Measurements from ENCODE around the gene GATA2. TPM values are rescaled to one million over a fixed set of nuclear protein-coding genes. Genes with fewer than 3 reads are reported as not detected.

GATA2 gene
- total RNA-seq, 1 donor from 2014 or later, result 11.0 TPM

DNA sequence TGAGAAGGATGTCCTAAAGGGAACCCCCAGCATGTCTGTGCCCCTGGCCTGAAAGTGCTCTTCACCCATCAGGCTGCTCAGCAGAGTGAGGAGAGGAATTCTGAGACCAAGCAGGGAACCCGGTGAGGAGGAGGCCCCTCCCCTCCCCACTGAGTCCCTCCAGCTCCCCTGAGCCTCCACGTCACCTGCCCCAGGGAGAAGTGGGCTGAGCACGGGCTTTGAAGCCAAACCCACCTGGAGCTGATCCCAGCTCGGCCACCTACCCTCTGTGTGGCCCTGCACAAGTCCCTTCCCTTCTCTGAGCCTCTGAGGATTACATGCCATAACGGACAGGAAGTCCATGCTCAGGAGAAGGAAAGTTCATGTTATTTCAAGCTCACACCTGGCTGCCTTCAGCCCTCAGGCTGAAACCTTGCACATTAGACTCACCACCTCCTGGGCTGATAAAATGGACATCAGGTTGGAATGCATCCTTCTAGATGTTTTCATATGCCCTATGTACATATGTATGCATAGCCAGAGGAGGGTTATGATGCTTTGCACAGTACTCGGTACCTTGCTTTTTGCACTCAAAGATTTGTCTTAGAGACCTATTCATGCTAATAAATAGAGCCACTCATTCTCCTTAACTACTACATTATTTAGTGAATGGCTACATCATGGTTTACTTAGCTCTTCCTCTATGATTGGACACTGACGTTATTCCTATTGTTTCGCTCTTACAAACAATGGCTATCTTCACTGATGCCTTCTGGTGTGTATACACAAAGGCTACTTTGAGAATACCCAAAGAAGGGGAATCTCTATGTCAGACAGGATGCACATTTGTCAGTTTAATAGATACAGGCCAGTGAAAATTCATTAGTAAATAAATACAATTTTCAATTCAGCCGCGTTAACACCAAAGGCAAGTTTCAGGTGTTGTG is 31.6 kb upstream of the GATA2 start:
- TF ChIP-seq, protein P1, sequence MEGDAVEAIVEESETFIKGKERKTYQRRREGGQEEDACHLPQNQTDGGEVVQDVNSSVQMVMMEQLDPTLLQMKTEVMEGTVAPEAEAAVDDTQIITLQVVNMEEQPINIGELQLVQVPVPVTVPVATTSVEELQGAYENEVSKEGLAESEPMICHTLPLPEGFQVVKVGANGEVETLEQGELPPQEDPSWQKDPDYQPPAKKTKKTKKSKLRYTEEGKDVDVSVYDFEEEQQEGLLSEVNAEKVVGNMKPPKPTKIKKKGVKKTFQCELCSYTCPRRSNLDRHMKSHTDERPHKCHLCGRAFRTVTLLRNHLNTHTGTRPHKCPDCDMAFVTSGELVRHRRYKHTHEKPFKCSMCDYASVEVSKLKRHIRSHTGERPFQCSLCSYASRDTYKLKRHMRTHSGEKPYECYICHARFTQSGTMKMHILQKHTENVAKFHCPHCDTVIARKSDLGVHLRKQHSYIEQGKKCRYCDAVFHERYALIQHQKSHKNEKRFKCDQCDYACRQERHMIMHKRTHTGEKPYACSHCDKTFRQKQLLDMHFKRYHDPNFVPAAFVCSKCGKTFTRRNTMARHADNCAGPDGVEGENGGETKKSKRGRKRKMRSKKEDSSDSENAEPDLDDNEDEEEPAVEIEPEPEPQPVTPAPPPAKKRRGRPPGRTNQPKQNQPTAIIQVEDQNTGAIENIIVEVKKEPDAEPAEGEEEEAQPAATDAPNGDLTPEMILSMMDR (IDR thresholded peaks at IDR 0.05; ENCODE audit: borderline replicate concordance), result no peak
- H3K27ac ChIP-seq (replicated peaks), result no peak overlapping the region
- H3K9me3 ChIP-seq (replicated peaks), result peaks cover 9% of the 10 kb centered on the region
- H3K4me3 ChIP-seq, result no peak overlapping the region
- no peak for DNase-seq
- H3K27me3 ChIP-seq (ENCODE audit: low read depth), result peaks cover 33% of the 10 kb centered on the region
- H3K4me1 ChIP-seq, result no peaks in the 10 kb centered on the region
- intact Hi-C loops (cut with micrococcal nuclease), result no loop called here
- H3K36me3 ChIP-seq, result no peaks in the 10 kb centered on the region

- TF ChIP-seq, protein P1 (IDR thresholded peaks at IDR 0.05; ENCODE audit: borderline replicate concordance), result no peak
- no peak for DNase-seq
These were observed 30.6 kb upstream of the GATA2 start for GRCh38 chr3:128523591-128523990.

DNA sequence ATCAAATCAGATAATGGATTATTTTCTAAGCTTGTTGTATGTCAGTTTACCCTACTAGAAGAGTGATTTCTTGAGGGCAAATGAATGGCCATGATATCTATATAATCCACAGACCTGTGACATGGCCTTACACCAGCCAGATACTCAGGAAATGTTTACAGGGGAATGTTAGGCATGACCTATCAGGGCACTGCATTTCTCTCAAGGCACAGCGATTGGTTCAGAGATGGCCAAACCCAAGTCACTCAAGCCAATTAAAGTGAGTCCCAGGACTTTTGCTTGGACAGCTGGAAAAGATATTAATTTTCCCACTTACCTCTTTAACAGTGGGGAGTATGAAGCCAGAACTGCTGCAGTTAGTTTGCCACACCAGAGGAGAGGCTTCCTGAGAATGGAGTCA is 28.7 kb upstream of the GATA2 start:
- H3K4me1 ChIP-seq, result no peaks in the 10 kb centered on the region
- H3K27ac ChIP-seq (replicated peaks), result no peak overlapping the region
- H3K9me3 ChIP-seq (replicated peaks), result no peaks in the 10 kb centered on the region
- TF ChIP-seq, protein P1 (IDR thresholded peaks at IDR 0.05; ENCODE audit: borderline replicate concordance), result no peak
- DNase-seq, result no peak
- peaks cover 51% of the 10 kb centered on the region for H3K27me3 ChIP-seq (ENCODE audit: low read depth)
- no peak overlapping the region for H3K4me3 ChIP-seq
- intact Hi-C loops (cut with micrococcal nuclease), result no loop called here
- H3K36me3 ChIP-seq, result no peaks in the 10 kb centered on the region

More at GRCh38 chr3:128523591-128523990, 30.6 kb upstream of the GATA2 start:
- Histone ChIP-seq H3K36me3 (no peaks in the 10 kb centered on the region), H3K9me3 (replicated peaks) (peaks cover under 1% of the 10 kb centered on the region), H3K4me3 (no peak overlapping the region), H3K27ac (replicated peaks) (no peak overlapping the region), H3K27me3 (ENCODE audit: low read depth) (peaks cover 39% of the 10 kb centered on the region), H3K4me1 (no peaks in the 10 kb centered on the region)
- intact Hi-C loops (cut with micrococcal nuclease), result no loop called here

- H3K27me3 ChIP-seq (ENCODE audit: low read depth), result peaks cover 42% of the 10 kb centered on the region
- TF ChIP-seq, protein P1 (IDR thresholded peaks at IDR 0.05; ENCODE audit: borderline replicate concordance), result no peak
- intact Hi-C loops (cut with micrococcal nuclease), result no loop called here
These were observed 25.8 kb upstream of the GATA2 start for GRCh38 chr3:128518587-128519490.

DNA sequence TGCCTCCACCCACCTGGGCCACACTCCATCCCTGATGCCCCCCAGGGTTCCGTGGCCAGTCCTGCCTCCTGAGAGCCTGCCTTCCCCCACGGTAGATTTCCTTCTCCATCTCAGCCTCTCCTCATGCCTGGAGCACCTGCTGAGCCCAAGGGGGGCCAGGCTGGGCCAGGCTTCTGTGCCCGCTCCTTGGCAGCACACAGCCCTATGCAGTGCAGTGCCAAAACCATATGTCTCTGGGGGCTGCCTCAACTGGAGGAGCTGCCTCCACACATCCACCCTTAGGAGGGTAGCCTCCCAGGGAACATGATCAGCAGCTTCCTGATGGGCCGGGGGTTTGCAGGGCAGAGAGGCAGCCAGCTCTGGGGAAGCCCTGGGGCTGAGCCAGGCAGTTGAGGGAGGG is 24.6 kb upstream of the GATA2 start:
- no peak overlapping the region for H3K4me3 ChIP-seq
- no peaks in the 10 kb centered on the region for H3K4me1 ChIP-seq
- peaks cover 23% of the 10 kb centered on the region for H3K9me3 ChIP-seq (replicated peaks)
- peaks cover 31% of the 10 kb centered on the region for H3K27me3 ChIP-seq (ENCODE audit: low read depth)
- TF ChIP-seq, protein P1 (IDR thresholded peaks at IDR 0.05; ENCODE audit: borderline replicate concordance), result no peak
- no peak for DNase-seq
- intact Hi-C loops (cut with micrococcal nuclease), result no loop called here
- H3K36me3 ChIP-seq, result no peaks in the 10 kb centered on the region
- H3K27ac ChIP-seq (replicated peaks), result no peak overlapping the region

More at GRCh38 chr3:128518587-128519490, 25.8 kb upstream of the GATA2 start:
- Histone ChIP-seq H3K4me3 (no peak overlapping the region), H3K36me3 (no peaks in the 10 kb centered on the region), H3K9me3 (replicated peaks) (peaks cover 16% of the 10 kb centered on the region), H3K27ac (replicated peaks) (no peak overlapping the region), H3K4me1 (no peaks in the 10 kb centered on the region)
- DNase-seq, result no peak
